Fibroblast of villous mesenchyme (primary cell): Measurements from ENCODE around the gene CHL1. TPM values are rescaled to one million over a fixed set of nuclear protein-coding genes. Genes with fewer than 3 reads are reported as not detected.

Experiments
- DNase-seq: peaks from one replicate; pipeline ENCODE4 v3.0.0-alpha.2; 2010; ENCODE audit warnings: low read depth
- H3K4me3 ChIP-seq: 2 replicates; pipeline ENCODE4 v1.5.1; 2011; ENCODE audit warnings: low read depth, mild to moderate bottlenecking, low read length
- total RNA-seq: library from RNA; depleted of rRNA; stranded (reverse); fragments of >200 nt; gene quantifications from 2 replicates; pipeline ENCODE4 v1.2.3, GENCODE V29; 2012
- TF ChIP-seq, protein P1 (sequence below): IDR thresholded peaks from 2 replicates; pipeline ENCODE4 v1.5.1; 2012; ENCODE audit warnings: low read depth, mild to moderate bottlenecking, low read length; ENCODE audit not compliant: insufficient read depth

The CHL1 gene
- total RNA-seq, 1 donor, result not detected

DNA sequence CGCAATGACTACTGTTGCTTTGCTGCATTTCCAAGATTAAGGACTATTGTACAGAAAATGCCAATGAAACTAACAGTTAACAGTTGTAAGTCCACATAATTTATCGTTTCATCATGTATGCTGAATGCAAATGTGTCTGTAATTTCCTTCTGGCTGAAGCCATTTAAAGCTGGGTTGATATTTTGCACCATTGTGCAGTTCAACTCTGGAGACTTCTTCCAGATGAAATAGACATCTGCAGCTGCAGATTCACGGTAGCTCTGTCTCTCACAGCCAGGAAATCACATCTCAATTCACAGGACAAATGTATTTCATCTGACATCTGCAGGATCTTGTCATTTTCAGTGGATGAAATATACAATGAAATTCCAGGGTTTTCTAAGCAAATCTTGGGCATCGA, 145.4 kb downstream of the CHL1 start:
- DNase-seq, result no peak
- TF ChIP-seq, protein P1, sequence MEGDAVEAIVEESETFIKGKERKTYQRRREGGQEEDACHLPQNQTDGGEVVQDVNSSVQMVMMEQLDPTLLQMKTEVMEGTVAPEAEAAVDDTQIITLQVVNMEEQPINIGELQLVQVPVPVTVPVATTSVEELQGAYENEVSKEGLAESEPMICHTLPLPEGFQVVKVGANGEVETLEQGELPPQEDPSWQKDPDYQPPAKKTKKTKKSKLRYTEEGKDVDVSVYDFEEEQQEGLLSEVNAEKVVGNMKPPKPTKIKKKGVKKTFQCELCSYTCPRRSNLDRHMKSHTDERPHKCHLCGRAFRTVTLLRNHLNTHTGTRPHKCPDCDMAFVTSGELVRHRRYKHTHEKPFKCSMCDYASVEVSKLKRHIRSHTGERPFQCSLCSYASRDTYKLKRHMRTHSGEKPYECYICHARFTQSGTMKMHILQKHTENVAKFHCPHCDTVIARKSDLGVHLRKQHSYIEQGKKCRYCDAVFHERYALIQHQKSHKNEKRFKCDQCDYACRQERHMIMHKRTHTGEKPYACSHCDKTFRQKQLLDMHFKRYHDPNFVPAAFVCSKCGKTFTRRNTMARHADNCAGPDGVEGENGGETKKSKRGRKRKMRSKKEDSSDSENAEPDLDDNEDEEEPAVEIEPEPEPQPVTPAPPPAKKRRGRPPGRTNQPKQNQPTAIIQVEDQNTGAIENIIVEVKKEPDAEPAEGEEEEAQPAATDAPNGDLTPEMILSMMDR, result no peak

DNA sequence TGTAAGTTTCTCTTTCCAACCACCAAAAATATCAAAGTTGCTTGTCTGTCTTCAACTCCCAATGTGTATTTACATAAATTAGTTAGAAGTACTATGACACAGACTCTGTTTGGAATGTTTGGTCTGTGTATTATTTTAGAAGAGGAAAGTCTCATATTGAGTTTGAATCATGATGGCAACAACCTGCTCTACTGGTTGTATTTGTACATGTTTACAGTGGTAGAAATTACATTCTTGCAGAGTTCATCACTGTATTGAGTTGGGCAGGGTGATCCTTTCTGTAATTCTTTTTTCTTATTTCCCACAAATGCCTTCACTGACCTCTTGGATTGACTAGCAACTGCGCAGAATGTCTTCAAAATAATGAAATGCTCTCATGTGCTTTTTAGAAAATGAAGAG, 149.6 kb downstream of the CHL1 start:
- DNase-seq, result no peak
- TF ChIP-seq, protein P1, result no peak
- H3K4me3 ChIP-seq, result no peak overlapping the region

More for the DNA sequence above, 145.4 kb downstream of the CHL1 start:
- H3K4me3 ChIP-seq, result no peak overlapping the region

GRCh38 chr3:347581-347980, 151.0 kb downstream of the CHL1 start:
- TF ChIP-seq, protein P1, result no peak
- no peak for DNase-seq

GRCh38 chr3:350871-351371, 154.4 kb downstream of the CHL1 start:
- TF ChIP-seq, protein P1, result no peak
- no peak for DNase-seq
- no peak overlapping the region for H3K4me3 ChIP-seq

More at GRCh38 chr3:347581-347980, 151.0 kb downstream of the CHL1 start:
- H3K4me3 ChIP-seq, result no peak overlapping the region

DNA sequence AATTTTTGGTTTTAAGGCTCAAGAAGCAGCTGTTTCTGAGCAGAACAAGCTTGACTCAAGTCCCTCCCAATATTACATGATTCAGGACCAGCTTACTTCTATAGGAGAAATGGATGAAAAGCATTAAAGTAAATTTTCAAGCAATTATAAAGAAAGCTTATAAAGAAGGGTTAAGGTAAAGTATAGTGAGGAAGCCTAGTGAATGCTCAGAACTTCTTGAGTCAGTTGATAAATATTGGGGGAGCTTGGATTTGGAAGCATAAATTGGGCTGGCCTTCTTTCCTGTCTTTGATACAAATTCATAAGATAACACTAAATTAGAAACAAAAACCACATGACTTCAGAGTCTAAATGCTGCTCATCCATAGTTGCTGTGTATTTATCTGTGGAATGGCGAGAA, 156.0 kb downstream of the CHL1 start:
- TF ChIP-seq, protein P1, result no peak
- no peak for DNase-seq
- no peak overlapping the region for H3K4me3 ChIP-seq

- H3K4me3 ChIP-seq, result no peak overlapping the region
- TF ChIP-seq, protein P1, result no peak
- no peak for DNase-seq
These were observed 156.7 kb downstream of the CHL1 start for GRCh38 chr3:353191-353739.

DNA sequence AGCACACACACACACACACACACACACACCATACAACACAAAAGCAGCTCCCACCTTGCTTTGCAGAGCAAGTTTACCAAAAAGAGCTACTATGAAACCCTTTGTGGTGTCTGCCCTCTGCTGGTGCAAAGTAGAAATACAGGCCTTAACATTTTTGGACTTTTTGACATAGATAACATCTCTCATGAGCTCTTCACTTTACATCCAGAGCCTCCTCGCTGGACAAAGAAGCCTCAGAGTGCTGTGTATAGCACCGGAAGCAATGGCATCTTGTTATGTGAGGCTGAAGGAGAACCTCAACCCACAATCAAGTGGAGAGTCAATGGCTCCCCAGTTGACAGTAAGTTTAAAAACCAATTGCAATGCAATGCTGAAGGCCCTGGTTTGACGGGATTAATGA, 157.9 kb downstream of the CHL1 start:
- DNase-seq, result peak; percentile 16
- TF ChIP-seq, protein P1, result peak; percentile 73
- no peak overlapping the region for H3K4me3 ChIP-seq
